ENCODE results near the gene CLEC7A. TPM values are rescaled to one million over a fixed set of nuclear protein-coding genes. Genes with fewer than 3 reads are reported as not detected.
A peak's percentile ranks its signal among the peaks of the same experiment; 100 is the strongest.

The CLEC7A gene
- total and polyA plus RNA-seq, 11 donors, result 0.83 to 31.5 (median 1.9) TPM

- H3K4me1 ChIP-seq, result peaks cover 0 to 63% (median 10%) of the 10 kb centered on the region in 12 donors
- peak within 1 kb of the TSS; percentile 2 to 61 (median 45) for H3K4me3 ChIP-seq
- H3K36me3 ChIP-seq, result no peaks in the 10 kb centered on the region
- peak in 4 of 5 donors; percentile 35 to 58 (median 46) for DNase-seq
- peak; percentile 74 to 86 (median 76) for ATAC-seq
- H3K27ac ChIP-seq, result peak within 1 kb of the TSS; percentile 60 to 85 (median 75)
- H3K27me3 ChIP-seq, result no peaks in the 10 kb centered on the region
- intact Hi-C loops (cut with DNase I), result loop anchor here in 3 of 10 donors (1.0 to 5.0 kb wide), 3 partner anchors 30 to 64 kb away; no protein-coding TSS in a partner anchor
- TF ChIP-seq CTCF (IDR thresholded peaks at IDR 0.05) (no peak), POLR2A (IDR thresholded peaks at IDR 0.05) (peak in 1 of 2 donors; percentile 73)
- no peaks in the 10 kb centered on the region for H3K9me3 ChIP-seq
- 35 to 59% (median 38%) methylated on average over 10 of the region's 10 CpGs for WGBS, 4 donors
Measured at GRCh38 chr12:10098791-10099190, 31.2 kb downstream of the CLEC7A start, which contains the start of gene CLEC1A. TSS of gene CLEC1A (minus strand) at chr12:10098985. CDS start at chr12:10098922, 63 bp downstream.

GRCh38 chr12:10097521-10097920, 32.5 kb downstream of the CLEC7A start:
- 51 to 61% (median 54%) methylated on average over 3 of the region's 3 CpGs for WGBS, 4 donors
- intact Hi-C loops (cut with DNase I), result loop anchor here in 2 of 10 donors (2.0 to 5.0 kb wide), 2 partner anchors 29 to 35 kb away; no protein-coding TSS in a partner anchor
- TF ChIP-seq POLR2A (IDR thresholded peaks at IDR 0.05) (no peak), CTCF (IDR thresholded peaks at IDR 0.05) (no peak)
- Histone ChIP-seq H3K4me1 (peaks cover 0 to 76% (median 13%) of the 10 kb centered on the region in 12 donors), H3K4me3 (peak overlapping the region in 10 of 12 donors; percentile 10 to 61 (median 46)), H3K9me3 (no peaks in the 10 kb centered on the region), H3K27me3 (no peaks in the 10 kb centered on the region), H3K36me3 (no peaks in the 10 kb centered on the region), H3K27ac (peak overlapping the region in 11 of 12 donors; percentile 45 to 85 (median 75))
- DNase-seq (no peak), ATAC-seq (peak; percentile 29 to 48 (median 34))

GRCh38 chr12:10095971-10096370, 34.0 kb downstream of the CLEC7A start:
- no peak for ATAC-seq

More at GRCh38 chr12:10095971-10096370, 34.0 kb downstream of the CLEC7A start:
- H3K4me3 ChIP-seq, result peak overlapping the region in 9 of 12 donors; percentile 39 to 61 (median 46)
- no peak for TF ChIP-seq POLR2A (IDR thresholded peaks at IDR 0.05)
- TF ChIP-seq CTCF (IDR thresholded peaks at IDR 0.05), result no peak
- H3K27me3 ChIP-seq, result no peaks in the 10 kb centered on the region
- no peaks in the 10 kb centered on the region for H3K36me3 ChIP-seq
- intact Hi-C loops (cut with DNase I), result loop anchor here in 2 of 10 donors (2.0 to 5.0 kb wide), 2 partner anchors 27 to 34 kb away; no protein-coding TSS in a partner anchor
- H3K9me3 ChIP-seq, result no peaks in the 10 kb centered on the region
- 59 to 75% (median 65%) methylated on average over 3 of the region's 3 CpGs for WGBS, 4 donors
- no peak for DNase-seq
- H3K27ac ChIP-seq, result peak overlapping the region in 9 of 12 donors; percentile 63 to 85 (median 75)
- peaks cover 0 to 69% (median 10%) of the 10 kb centered on the region in 12 donors for H3K4me1 ChIP-seq
